ACC112 (cell line): Measurements from ENCODE around the gene SPTB.

Source experiments
- H2AFZ ChIP-seq: fragments of 200-600 bp; sonication (generic); one replicate; pipeline ENCODE4 v1.6.0; 2017; ENCODE audit warnings: antibody characterized with exemption, low read length; ENCODE audit not compliant: unreplicated experiment
- H3K27ac ChIP-seq: fragments of 200-600 bp; sonication (generic); 2 replicates; pipeline ENCODE4 v1.5.1; 2014; ENCODE audit warnings: low read depth, mild to moderate bottlenecking, antibody characterized with exemption, low read length, moderate library complexity
- H3K27me3 ChIP-seq: fragments of 200-600 bp; sonication (generic); 2 replicates; pipeline ENCODE4 v1.6.1; 2014; ENCODE audit warnings: mild to moderate bottlenecking, antibody characterized with exemption, low read length, moderate library complexity, mixed read lengths; ENCODE audit not compliant: insufficient read depth
- H3K36me3 ChIP-seq: fragments of 200-600 bp; sonication (generic); 2 replicates; pipeline ENCODE4 v1.6.1; 2016; ENCODE audit warnings: mild to moderate bottlenecking, antibody characterized with exemption, low read length, moderate library complexity, mixed read lengths; ENCODE audit not compliant: insufficient read depth
- H3K4me1 ChIP-seq: fragments of 200-600 bp; sonication (generic); one replicate; pipeline ENCODE4 v1.6.1; 2016; ENCODE audit warnings: low read length, mixed read lengths; ENCODE audit not compliant: insufficient read depth, unreplicated experiment, control insufficient read depth
- H3K4me3 ChIP-seq: fragments of 200-600 bp; sonication (generic); 2 replicates; pipeline ENCODE4 v1.5.1; 2014; ENCODE audit warnings: mild to moderate bottlenecking, low read depth, low read length
- H3K79me2 ChIP-seq: fragments of 200-600 bp; sonication (generic); one replicate; pipeline ENCODE4 v1.6.0; 2016; ENCODE audit warnings: low read length; ENCODE audit not compliant: control insufficient read depth, unreplicated experiment, insufficient read depth

The SPTB gene

GRCh38 chr14:64701660-64702059 is 178.0 kb downstream of the SPTB start:
- peaks cover 62% of the 10 kb centered on the region for H3K27me3 ChIP-seq
- no peaks in the 10 kb centered on the region for H3K36me3 ChIP-seq
- H2AFZ ChIP-seq: no peak overlapping the region
- no peaks in the 10 kb centered on the region for H3K79me2 ChIP-seq
- H3K4me1 ChIP-seq: no peaks in the 10 kb centered on the region
- H3K27ac ChIP-seq: no peak overlapping the region
- no peak overlapping the region for H3K4me3 ChIP-seq

GRCh38 chr14:64700894-64701293 is 178.8 kb downstream of the SPTB start:
- Histone ChIP-seq H3K4me3 (no peak overlapping the region), H3K79me2 (no peaks in the 10 kb centered on the region), H3K36me3 (no peaks in the 10 kb centered on the region), H3K4me1 (no peaks in the 10 kb centered on the region), H3K27me3 (peaks cover 68% of the 10 kb centered on the region), H3K27ac (no peak overlapping the region), H2AFZ (no peak overlapping the region)

GRCh38 chr14:64700290-64700689 is 179.4 kb downstream of the SPTB start:
- H3K36me3 ChIP-seq: no peaks in the 10 kb centered on the region
- no peaks in the 10 kb centered on the region for H3K79me2 ChIP-seq
- H3K4me1 ChIP-seq: no peaks in the 10 kb centered on the region
- no peak overlapping the region for H3K4me3 ChIP-seq
- H3K27me3 ChIP-seq: peaks cover 69% of the 10 kb centered on the region
- no peak overlapping the region for H3K27ac ChIP-seq
- no peak overlapping the region for H2AFZ ChIP-seq

- Histone ChIP-seq H3K4me3 (no peak overlapping the region), H3K36me3 (no peaks in the 10 kb centered on the region), H3K79me2 (no peaks in the 10 kb centered on the region), H3K4me1 (no peaks in the 10 kb centered on the region), H3K27me3 (peaks cover 83% of the 10 kb centered on the region), H2AFZ (no peak overlapping the region), H3K27ac (no peak overlapping the region)
Observed at GRCh38 chr14:64698903-64699302, 180.8 kb downstream of the SPTB start.

- H3K4me1 ChIP-seq: no peaks in the 10 kb centered on the region
- H3K27ac ChIP-seq: no peak overlapping the region
Observed at GRCh38 chr14:64696355-64696857, 183.3 kb downstream of the SPTB start.

More at GRCh38 chr14:64696355-64696857, 183.3 kb downstream of the SPTB start:
- Histone ChIP-seq H3K79me2 (no peaks in the 10 kb centered on the region), H2AFZ (no peak overlapping the region), H3K4me3 (no peak overlapping the region), H3K36me3 (no peaks in the 10 kb centered on the region), H3K27me3 (peaks cover 76% of the 10 kb centered on the region)
